HL-60 (cell line): Measurements from ENCODE around the gene KCNH2.

Experiments used
- DNase-seq, 2 experiments: peaks; one replicate each; pipeline ENCODE4 v3.0.0-alpha.2; 2010 to 2020; ENCODE audit warnings: low read depth in 1 of 2, low spot score in 1 of 2
- H3K27ac ChIP-seq: fragments of 250-450 bp; sonication (Bioruptor Pico); replicated peaks from 2 replicates; pipeline ENCODE4 v1.5.1; 2020; ENCODE audit warnings: mild to moderate bottlenecking, moderate library complexity
- H3K27me3 ChIP-seq: fragments of 250-450 bp; sonication (Bioruptor Pico); 2 replicates; pipeline ENCODE4 v1.5.1; 2021; ENCODE audit warnings: mild to moderate bottlenecking, moderate library complexity; ENCODE audit not compliant: insufficient read depth, poor library complexity, severe bottlenecking
- H3K4me3 ChIP-seq: replicated peaks from 2 replicates; pipeline ENCODE4 v1.5.1; 2011; ENCODE audit warnings: mild to moderate bottlenecking, control low read depth, low read length; ENCODE audit not compliant: insufficient read depth
- GABPA ChIP-seq: IDR thresholded peaks from 2 replicates; pipeline ENCODE4 v1.6.1; 2012; ENCODE audit warnings: low read depth
- POLR2AphosphoS5 ChIP-seq: IDR thresholded peaks from 2 replicates; pipeline ENCODE4 v1.6.1; 2012; ENCODE audit warnings: low read depth
- SPI1 ChIP-seq: IDR thresholded peaks from 2 replicates; pipeline ENCODE4 v1.6.1; 2012; ENCODE audit warnings: low read depth, mild to moderate bottlenecking, borderline replicate concordance
- TF ChIP-seq, protein P1 (sequence below): IDR thresholded peaks from 2 replicates; pipeline ENCODE4 v1.6.1; 2012; ENCODE audit warnings: low read depth; ENCODE audit not compliant: insufficient replicate concordance
- TF ChIP-seq, protein P2 (sequence below): IDR thresholded peaks from one replicate; pipeline ENCODE4 v1.5.1; 2011; ENCODE audit warnings: low read length, control low read depth, inconsistent platforms; ENCODE audit not compliant: insufficient read depth

Gene KCNH2

GRCh38 chr7:150955519-150956394 is 22.4 kb downstream of the KCNH2 start:
- TF ChIP-seq, protein P1, sequence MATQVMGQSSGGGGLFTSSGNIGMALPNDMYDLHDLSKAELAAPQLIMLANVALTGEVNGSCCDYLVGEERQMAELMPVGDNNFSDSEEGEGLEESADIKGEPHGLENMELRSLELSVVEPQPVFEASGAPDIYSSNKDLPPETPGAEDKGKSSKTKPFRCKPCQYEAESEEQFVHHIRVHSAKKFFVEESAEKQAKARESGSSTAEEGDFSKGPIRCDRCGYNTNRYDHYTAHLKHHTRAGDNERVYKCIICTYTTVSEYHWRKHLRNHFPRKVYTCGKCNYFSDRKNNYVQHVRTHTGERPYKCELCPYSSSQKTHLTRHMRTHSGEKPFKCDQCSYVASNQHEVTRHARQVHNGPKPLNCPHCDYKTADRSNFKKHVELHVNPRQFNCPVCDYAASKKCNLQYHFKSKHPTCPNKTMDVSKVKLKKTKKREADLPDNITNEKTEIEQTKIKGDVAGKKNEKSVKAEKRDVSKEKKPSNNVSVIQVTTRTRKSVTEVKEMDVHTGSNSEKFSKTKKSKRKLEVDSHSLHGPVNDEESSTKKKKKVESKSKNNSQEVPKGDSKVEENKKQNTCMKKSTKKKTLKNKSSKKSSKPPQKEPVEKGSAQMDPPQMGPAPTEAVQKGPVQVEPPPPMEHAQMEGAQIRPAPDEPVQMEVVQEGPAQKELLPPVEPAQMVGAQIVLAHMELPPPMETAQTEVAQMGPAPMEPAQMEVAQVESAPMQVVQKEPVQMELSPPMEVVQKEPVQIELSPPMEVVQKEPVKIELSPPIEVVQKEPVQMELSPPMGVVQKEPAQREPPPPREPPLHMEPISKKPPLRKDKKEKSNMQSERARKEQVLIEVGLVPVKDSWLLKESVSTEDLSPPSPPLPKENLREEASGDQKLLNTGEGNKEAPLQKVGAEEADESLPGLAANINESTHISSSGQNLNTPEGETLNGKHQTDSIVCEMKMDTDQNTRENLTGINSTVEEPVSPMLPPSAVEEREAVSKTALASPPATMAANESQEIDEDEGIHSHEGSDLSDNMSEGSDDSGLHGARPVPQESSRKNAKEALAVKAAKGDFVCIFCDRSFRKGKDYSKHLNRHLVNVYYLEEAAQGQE, result no peak
- TF ChIP-seq POLR2AphosphoS5 (no peak), SPI1 (no peak), GABPA (no peak)
- TF ChIP-seq, protein P2, sequence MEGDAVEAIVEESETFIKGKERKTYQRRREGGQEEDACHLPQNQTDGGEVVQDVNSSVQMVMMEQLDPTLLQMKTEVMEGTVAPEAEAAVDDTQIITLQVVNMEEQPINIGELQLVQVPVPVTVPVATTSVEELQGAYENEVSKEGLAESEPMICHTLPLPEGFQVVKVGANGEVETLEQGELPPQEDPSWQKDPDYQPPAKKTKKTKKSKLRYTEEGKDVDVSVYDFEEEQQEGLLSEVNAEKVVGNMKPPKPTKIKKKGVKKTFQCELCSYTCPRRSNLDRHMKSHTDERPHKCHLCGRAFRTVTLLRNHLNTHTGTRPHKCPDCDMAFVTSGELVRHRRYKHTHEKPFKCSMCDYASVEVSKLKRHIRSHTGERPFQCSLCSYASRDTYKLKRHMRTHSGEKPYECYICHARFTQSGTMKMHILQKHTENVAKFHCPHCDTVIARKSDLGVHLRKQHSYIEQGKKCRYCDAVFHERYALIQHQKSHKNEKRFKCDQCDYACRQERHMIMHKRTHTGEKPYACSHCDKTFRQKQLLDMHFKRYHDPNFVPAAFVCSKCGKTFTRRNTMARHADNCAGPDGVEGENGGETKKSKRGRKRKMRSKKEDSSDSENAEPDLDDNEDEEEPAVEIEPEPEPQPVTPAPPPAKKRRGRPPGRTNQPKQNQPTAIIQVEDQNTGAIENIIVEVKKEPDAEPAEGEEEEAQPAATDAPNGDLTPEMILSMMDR, result no peak
- no peak overlapping the region for H3K4me3 ChIP-seq
- peaks cover 11% of the 10 kb centered on the region for H3K27me3 ChIP-seq
- no peak for DNase-seq
- no peak overlapping the region for H3K27ac ChIP-seq

DNA sequence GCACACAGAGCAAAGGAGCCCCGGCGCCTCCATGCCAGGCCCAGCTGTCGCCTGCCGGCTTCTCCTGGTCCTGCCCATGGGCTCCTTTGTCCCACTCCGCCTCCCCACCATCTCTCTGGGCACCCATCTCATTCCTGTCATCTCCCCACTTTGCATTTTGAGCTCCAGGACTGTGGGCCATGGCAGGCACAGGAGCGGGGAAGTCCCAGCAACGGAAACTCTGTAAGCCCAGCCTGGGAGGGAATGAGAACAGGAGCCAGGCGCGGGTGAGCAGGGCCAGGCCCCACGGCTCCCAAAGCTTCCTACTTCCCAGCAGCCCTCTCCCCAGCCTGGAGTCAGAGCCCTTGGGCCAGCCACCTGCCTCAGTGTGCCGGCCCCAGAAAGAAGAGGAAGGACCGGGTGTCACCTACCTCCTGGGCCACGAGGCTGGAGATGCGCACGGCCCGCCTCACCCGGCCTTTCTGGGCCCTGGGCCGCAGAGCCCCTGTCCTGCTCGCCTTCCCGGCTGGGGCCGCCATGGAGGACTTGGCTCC is 23.1 kb downstream of the KCNH2 start:
- TF ChIP-seq SPI1, result no peak
- TF ChIP-seq, protein P2, result no peak
- TF ChIP-seq, protein P1, result no peak
- TF ChIP-seq POLR2AphosphoS5, result no peak
- no peak for TF ChIP-seq GABPA
- no peak for DNase-seq
- H3K27me3 ChIP-seq, result peaks cover 11% of the 10 kb centered on the region
- H3K27ac ChIP-seq, result no peak overlapping the region
- H3K4me3 ChIP-seq, result no peak overlapping the region

- H3K27ac ChIP-seq, result no peak overlapping the region
- no peak overlapping the region for H3K4me3 ChIP-seq
- H3K27me3 ChIP-seq, result peaks cover 11% of the 10 kb centered on the region
- DNase-seq, result no peak
- no peak for TF ChIP-seq GABPA
- TF ChIP-seq POLR2AphosphoS5, result no peak
- TF ChIP-seq, protein P2, result no peak
- TF ChIP-seq SPI1, result no peak
- TF ChIP-seq, protein P1, result no peak
Measured at GRCh38 chr7:150954201-150954985, 23.7 kb downstream of the KCNH2 start.
